Measurements from ENCODE around the gene CD320.
"Not testable (repeated sequence)": the region's sequence is repeated elsewhere in the genome, so short reads cannot be mapped to it uniquely, and the experiment has no call there.

CD320 gene

GRCh38 chr19:8307965-8308866, at the start of gene CD320:
CD320 (minus strand) TSS chr19:8308358; CDS start chr19:8308290, 68 bp downstream.
- DNase-seq, result peak; percentile 89

DNA sequence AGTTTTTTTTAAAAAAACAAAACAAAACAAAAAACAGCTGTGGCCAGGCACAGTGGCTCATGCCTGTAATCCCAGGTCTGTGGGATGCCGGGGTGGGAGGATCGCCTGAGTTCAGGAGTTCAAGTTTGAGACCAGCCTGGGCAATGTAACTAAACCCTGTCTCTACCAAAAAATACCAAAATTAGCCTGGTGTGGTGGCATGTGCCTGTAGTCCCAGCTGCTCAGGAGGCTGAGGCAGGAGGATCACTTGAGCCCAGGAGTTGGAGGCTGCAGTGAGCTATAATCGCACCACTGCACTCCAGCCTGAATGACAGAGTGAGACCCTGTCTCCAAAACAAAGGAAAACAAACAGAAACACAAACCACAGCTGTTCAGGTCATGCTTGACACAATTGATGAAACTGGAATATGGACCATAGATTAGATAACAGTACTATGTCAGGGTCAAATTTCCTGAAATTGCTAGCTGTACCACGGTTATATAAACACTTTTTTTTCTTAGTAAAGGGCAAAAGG, 48.9 kb upstream of the CD320 start:
- no peak for DNase-seq

DNA sequence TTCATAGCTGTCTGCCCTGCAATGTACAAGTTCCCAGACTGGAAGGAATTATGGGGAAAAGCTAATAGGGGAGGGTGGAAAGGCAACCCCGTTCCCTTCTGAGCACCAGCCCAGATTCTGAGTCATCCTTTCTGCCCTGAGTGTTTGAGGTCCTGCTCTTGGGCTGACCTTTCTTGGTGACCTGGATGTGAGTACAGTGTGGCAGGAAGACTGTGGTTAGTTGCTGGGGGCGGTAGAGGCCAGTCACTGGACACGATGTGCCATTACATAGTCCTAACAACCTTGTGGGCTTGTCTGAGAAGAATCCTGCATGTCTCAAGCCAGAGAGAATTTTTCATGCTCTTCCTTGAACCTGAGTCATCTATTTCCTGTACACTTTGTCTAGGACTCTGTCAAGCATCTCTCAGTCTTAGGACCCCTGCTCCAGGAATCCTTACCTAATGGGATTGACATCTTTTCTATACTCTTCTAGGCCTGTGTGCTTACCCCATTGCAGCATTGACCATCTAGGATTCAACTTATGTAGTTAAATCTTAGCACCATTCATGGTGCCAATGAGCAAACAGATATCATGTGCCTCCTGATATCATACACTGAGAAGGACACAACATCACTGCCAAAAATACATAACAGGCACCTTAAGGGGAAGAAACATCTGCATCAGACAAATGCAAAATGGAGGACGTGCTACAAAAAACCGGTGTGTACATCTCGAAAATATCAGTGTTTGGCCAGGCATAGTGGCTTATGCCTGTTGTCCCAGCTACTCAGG, 47.7 kb upstream of the CD320 start:
- DNase-seq, result no peak

- not testable (repeated sequence) for DNase-seq
Observed at GRCh38 chr19:8352845-8353244, 44.7 kb upstream of the CD320 start.

- no peak for DNase-seq
Observed at GRCh38 chr19:8352134-8352827, 44.1 kb upstream of the CD320 start.

DNA sequence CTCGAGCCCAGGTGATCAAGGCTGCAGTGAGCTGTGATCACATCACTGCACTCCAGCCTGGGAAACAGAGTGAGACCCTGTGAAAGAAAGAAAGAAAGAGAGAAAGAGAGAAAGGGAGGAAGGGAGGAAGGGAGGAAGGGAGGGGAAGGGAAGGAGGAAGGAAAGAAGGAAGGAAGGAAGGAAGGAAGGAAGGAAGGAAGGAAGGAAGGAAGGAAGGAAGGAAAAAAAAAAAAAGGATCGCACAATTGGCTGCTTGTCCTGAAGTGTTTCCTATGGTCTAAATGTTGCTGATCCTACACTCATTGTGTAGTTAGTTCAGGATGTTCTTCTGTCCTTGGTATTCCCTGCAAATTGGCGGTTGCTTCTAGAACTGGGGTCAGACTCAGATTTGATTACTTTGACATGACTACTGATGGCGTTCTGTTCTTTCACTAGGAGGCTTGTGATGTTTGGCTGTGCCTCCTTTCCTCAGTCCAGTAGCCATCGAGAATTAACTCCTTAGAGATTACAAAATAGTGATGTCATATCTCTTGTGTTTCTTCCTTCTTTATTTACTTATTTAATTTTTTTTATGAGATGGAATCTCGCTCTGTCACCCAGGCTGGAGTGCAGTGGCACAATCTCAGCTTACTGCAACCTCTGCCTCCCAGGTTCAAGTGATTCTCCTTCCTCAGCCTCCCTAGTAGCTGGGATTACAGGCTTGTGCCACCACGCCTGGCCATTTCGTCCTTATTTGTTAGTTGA, 41.6 kb upstream of the CD320 start:
- DNase-seq, result not testable (repeated sequence)

DNA sequence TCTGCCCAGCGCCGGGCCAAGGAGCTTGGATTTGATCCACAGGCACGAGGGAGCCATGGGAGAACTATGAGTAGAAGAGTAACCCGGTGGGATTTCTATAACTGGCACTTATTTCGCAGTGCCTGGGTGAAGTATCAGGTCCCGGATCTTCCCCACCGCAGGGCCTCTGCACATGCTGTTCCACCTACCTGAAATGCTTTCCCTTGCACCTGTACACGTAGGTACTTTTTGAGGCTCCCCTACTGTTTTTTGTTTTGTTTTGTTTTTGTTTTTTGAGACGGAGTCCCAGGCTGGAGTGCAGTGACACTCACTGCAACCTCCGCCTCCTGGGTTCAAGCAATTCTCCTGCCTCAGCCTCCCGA, 35.3 kb upstream of the CD320 start:
- no peak for DNase-seq

GRCh38 chr19:8342684-8343482, 34.7 kb upstream of the CD320 start, which contains the start of gene KANK3:
KANK3 (minus strand) TSS chr19:8343262; CDS start chr19:8337828, 5,434 bp downstream.
- DNase-seq, result peak; percentile 94

GRCh38 chr19:8342316-8342683, 34.1 kb upstream of the CD320 start:
- no peak for DNase-seq

GRCh38 chr19:8341504-8341903, 33.3 kb upstream of the CD320 start:
- DNase-seq, result not testable (repeated sequence)

DNA sequence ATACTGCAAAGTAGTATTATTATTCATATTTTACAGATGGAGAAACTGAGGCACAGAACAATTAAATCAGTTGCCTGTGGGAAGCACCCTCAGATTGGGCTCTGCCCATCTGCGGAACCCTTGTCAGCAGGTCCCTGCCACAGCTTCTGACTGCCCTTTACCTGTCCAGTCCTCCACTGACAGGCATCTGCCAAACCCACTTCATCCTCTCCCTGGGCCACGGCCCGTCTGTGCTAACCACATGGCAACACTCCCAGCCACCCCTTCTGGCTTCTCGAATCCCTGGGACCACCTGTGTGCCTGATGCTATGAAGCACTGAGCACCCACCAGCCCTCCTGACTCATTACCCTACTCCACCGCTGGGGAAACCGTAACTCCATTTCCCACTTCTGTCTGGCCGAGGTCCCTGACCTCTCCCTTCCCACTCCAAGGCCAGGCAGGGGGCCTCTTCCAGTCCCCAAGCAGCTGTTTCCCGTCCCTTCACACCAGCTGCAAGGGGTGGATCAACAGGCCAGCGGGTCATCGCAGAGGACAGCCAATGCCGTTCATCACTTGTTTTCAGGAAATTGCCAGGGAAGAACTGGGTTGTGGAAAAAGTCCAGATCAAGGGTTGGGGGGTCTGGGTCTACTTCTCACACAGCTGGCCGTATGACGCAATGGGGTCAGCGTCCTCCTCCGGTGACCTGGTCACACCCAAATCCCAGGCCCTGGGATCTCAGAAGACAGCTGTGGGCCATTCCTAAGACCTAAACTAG, 32.4 kb upstream of the CD320 start:
- no peak for DNase-seq

DNA sequence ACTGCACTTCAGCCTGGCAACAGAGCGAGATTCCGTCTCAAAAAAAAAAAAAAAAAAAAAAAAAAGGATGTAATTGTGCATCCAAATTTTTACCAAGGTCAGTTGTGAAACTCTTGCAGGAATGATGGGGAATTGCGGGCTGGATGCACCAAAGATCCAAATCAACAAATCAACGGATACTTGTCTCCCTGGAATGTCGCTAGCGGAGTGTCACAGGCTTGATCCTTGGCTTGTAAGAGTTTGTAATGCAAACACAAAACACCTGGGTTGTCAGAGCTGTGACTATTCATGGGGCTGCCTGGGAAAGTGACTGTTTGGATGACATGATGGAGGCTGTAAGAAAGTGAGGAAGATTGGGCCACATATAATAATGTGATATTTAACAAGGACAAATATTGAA, 30.7 kb upstream of the CD320 start:
- no peak for DNase-seq

GRCh38 chr19:8337728-8338127, 29.6 kb upstream of the CD320 start:
- DNase-seq, result no peak

- no peak for DNase-seq
Observed at GRCh38 chr19:8336660-8337059, 28.5 kb upstream of the CD320 start.

- DNase-seq, result no peak
Observed at GRCh38 chr19:8336072-8336569, 28.0 kb upstream of the CD320 start.

- no peak for DNase-seq
Observed at GRCh38 chr19:8335343-8336071, 27.3 kb upstream of the CD320 start.

- peak; percentile 33 for DNase-seq
Observed at GRCh38 chr19:8334458-8335342, 26.5 kb upstream of the CD320 start.

GRCh38 chr19:8333767-8334457, 25.8 kb upstream of the CD320 start:
- no peak for DNase-seq
